WTC11 (cell line): ENCODE data around the gene SLC35F2. TPM values are rescaled to one million over a fixed set of nuclear protein-coding genes. Genes with fewer than 3 reads are reported as not detected.
"Not testable (repeated sequence)": the region's sequence is repeated elsewhere in the genome, so short reads cannot be mapped to it uniquely, and the experiment has no call there.

Experiments
- ATAC-seq: fragments of 200-7000 bp; cut with Tn5 transposase; 2 replicates; pipeline ENCODE4 v1.10.0; 2021; ENCODE audit warnings: mild to moderate bottlenecking, moderate library complexity
- CTCF ChIA-PET: fragments of 300-600 bp; sonication (Branson Sonifier 250); formaldehyde crosslinking; loops from one replicate; lab custom pipeline; 2021; ENCODE audit warnings: antibody characterized with exemption; lab: Charles Lee
- POLR2A ChIA-PET: fragments of 350-600 bp; sonication (Branson Sonifier 250); formaldehyde crosslinking; loops from one replicate; lab custom pipeline; 2021; ENCODE audit warnings: antibody characterized with exemption; lab: Charles Lee
- DNase-seq: peaks from one replicate; pipeline ENCODE4 v3.0.0; 2021; ENCODE audit warnings: low spot score
- H3K27ac Mint-ChIP-seq: 2 replicates; pipeline ENCODE4 v1.8.0; 2021; ENCODE audit warnings: mixed read lengths
- H3K27me3 Mint-ChIP-seq: 2 replicates; pipeline ENCODE4 v1.8.0; 2021; ENCODE audit warnings: low read depth, mild to moderate bottlenecking, moderate library complexity, mixed read lengths
- H3K36me3 Mint-ChIP-seq: 2 replicates; pipeline ENCODE4 v1.8.0; 2021; ENCODE audit warnings: mixed read lengths
- H3K4me1 Mint-ChIP-seq: 2 replicates; pipeline ENCODE4 v1.8.0; 2022; ENCODE audit warnings: mixed read lengths
- H3K4me3 Mint-ChIP-seq: 2 replicates; pipeline ENCODE4 v1.8.0; 2021; ENCODE audit warnings: mild to moderate bottlenecking, moderate library complexity, mixed read lengths
- H3K9me3 Mint-ChIP-seq: 2 replicates; pipeline ENCODE4 v1.8.0; 2021; ENCODE audit warnings: mixed read lengths
- ARID4B ChIP-seq: sonication (generic); formaldehyde crosslinking; IDR thresholded peaks from 2 replicates; pipeline ENCODE4 v1.8.0; 2023; ENCODE audit warnings: missing genetic modification reagents, mild to moderate bottlenecking, borderline replicate concordance
- ATF6 ChIP-seq: sonication (generic); formaldehyde crosslinking; IDR thresholded peaks from 2 replicates; pipeline ENCODE4 v1.8.1; 2023; ENCODE audit warnings: mild to moderate bottlenecking, missing genetic modification reagents
- CDX4 ChIP-seq: fragments of 250-450 bp; sonication (Bioruptor Pico); IDR thresholded peaks from 2 replicates; pipeline ENCODE4 v1.9.0; 2021; ENCODE audit warnings: moderate library complexity, mild to moderate bottlenecking, inconsistent platforms, borderline replicate concordance
- CREM ChIP-seq: sonication (generic); formaldehyde crosslinking; IDR thresholded peaks from 2 replicates; pipeline ENCODE4 v1.8.1; 2022; ENCODE audit warnings: mild to moderate bottlenecking, missing genetic modification reagents, moderate library complexity
- ERG ChIP-seq: fragments of 250-450 bp; sonication (Bioruptor Pico); IDR thresholded peaks from 2 replicates; pipeline ENCODE4 v1.8.0; 2021; ENCODE audit warnings: mild to moderate bottlenecking
- IRF1 ChIP-seq: sonication (generic); formaldehyde crosslinking; IDR thresholded peaks from 2 replicates; pipeline ENCODE4 v1.8.0; 2023; ENCODE audit warnings: missing genetic modification reagents
- JAZF1 ChIP-seq: fragments of 250-450 bp; sonication (Bioruptor Pico); IDR thresholded peaks from 2 replicates; pipeline ENCODE4 v1.9.0; 2021; ENCODE audit warnings: moderate library complexity, mild to moderate bottlenecking, inconsistent platforms
- MAX ChIP-seq: sonication (generic); formaldehyde crosslinking; IDR thresholded peaks from 2 replicates; pipeline ENCODE4 v1.8.0; 2022; ENCODE audit warnings: mild to moderate bottlenecking, missing genetic modification reagents
- NFYB ChIP-seq: sonication (generic); formaldehyde crosslinking; conservative IDR thresholded peaks from 2 replicates; pipeline ENCODE4 v1.8.0; 2022; ENCODE audit warnings: low read depth, missing genetic modification reagents
- NR2C2 ChIP-seq: sonication (generic); formaldehyde crosslinking; IDR thresholded peaks from 2 replicates; pipeline ENCODE4 v1.8.0; 2022; ENCODE audit warnings: mild to moderate bottlenecking, missing genetic modification reagents
- PRRX2 ChIP-seq: fragments of 250-450 bp; sonication (Bioruptor Pico); IDR thresholded peaks from 2 replicates; pipeline ENCODE4 v1.8.0; 2021; ENCODE audit warnings: mild to moderate bottlenecking
- SMAD4 ChIP-seq: sonication (generic); formaldehyde crosslinking; IDR thresholded peaks from 2 replicates; pipeline ENCODE4 v1.8.0; 2022; ENCODE audit warnings: mild to moderate bottlenecking, missing genetic modification reagents
- SP1 ChIP-seq: sonication (generic); formaldehyde crosslinking; conservative IDR thresholded peaks from 2 replicates; pipeline ENCODE4 v1.8.1; 2022; ENCODE audit warnings: missing genetic modification reagents
- STAT6 ChIP-seq: sonication (generic); formaldehyde crosslinking; conservative IDR thresholded peaks from 2 replicates; pipeline ENCODE4 v1.8.1; 2023; ENCODE audit warnings: mild to moderate bottlenecking, low read depth, missing genetic modification reagents, moderate library complexity
- USF2 ChIP-seq: sonication (generic); formaldehyde crosslinking; IDR thresholded peaks from 2 replicates; pipeline ENCODE4 v1.8.1; 2023; ENCODE audit warnings: mild to moderate bottlenecking, missing genetic modification reagents, moderate library complexity
- ZNF138 ChIP-seq: sonication (generic); formaldehyde crosslinking; conservative IDR thresholded peaks from 2 replicates; pipeline ENCODE4 v1.8.1; 2022; ENCODE audit warnings: mild to moderate bottlenecking, moderate library complexity, missing genetic modification reagents
- ZNF396 ChIP-seq: fragments of 250-450 bp; sonication (Bioruptor Pico); IDR thresholded peaks from 2 replicates; pipeline ENCODE4 v1.8.0; 2021; ENCODE audit warnings: mild to moderate bottlenecking, moderate library complexity, borderline replicate concordance
- ZNF671 ChIP-seq: fragments of 250-450 bp; sonication (Bioruptor Pico); IDR thresholded peaks from 2 replicates; pipeline ENCODE4 v1.8.0; 2021; ENCODE audit warnings: mild to moderate bottlenecking
- total RNA-seq: library from RNA; stranded (reverse); gene quantifications from 3 replicates; pipeline ENCODE4 v1.2.3, GENCODE V29; 2021

The SLC35F2 gene
- total RNA-seq, 1 experiment from 2014 or later = 27.1 TPM

GRCh38 chr11:107834995-107835394 is 23.6 kb downstream of the SLC35F2 start:
- Mint-ChIP-seq H3K4me1 (peaks cover 45% of the 10 kb centered on the region), H3K9me3 (no peaks in the 10 kb centered on the region), H3K27ac (no peak overlapping the region), H3K27me3 (peaks cover 43% of the 10 kb centered on the region), H3K4me3 (no peak overlapping the region), H3K36me3 (no peaks in the 10 kb centered on the region)
- TF ChIP-seq ERG (CRISPR knock-in tag) = no peak
- TF ChIP-seq ZNF396 (CRISPR knock-in tag) = no peak
- no peak for TF ChIP-seq USF2 (CRISPR knock-in tag)
- TF ChIP-seq ZNF138 (CRISPR knock-in tag) = no peak
- no peak for TF ChIP-seq NFYB
- no peak for TF ChIP-seq CREM (CRISPR knock-in tag)
- TF ChIP-seq MAX (CRISPR knock-in tag) = no peak
- no peak for TF ChIP-seq STAT6 (CRISPR knock-in tag)
- ATAC-seq (no peak), DNase-seq (no peak)
- POLR2A ChIA-PET = no interaction called here
- CTCF ChIA-PET = no interaction called here

- not testable (repeated sequence) for H3K27ac Mint-ChIP-seq
- ATAC-seq = peak; percentile 70
Measured at GRCh38 chr11:107833926-107834325, 24.7 kb downstream of the SLC35F2 start.

GRCh38 chr11:107830915-107831540 is 27.6 kb downstream of the SLC35F2 start:
- Mint-ChIP-seq H3K4me3 (no peak overlapping the region), H3K27ac (no peak overlapping the region), H3K4me1 (peaks cover 37% of the 10 kb centered on the region), H3K36me3 (no peaks in the 10 kb centered on the region), H3K9me3 (no peaks in the 10 kb centered on the region), H3K27me3 (peaks cover 37% of the 10 kb centered on the region)
- CTCF ChIA-PET = no interaction called here
- DNase-seq (no peak), ATAC-seq (no peak)
- POLR2A ChIA-PET = interaction anchor here (0.7 kb wide), 1 partner anchor 22 kb away, joined by 3 read pairs; no protein-coding TSS in a partner anchor
- TF ChIP-seq SP1 (CRISPR knock-in tag) = no peak
- no peak for TF ChIP-seq IRF1 (CRISPR knock-in tag)
- no peak for TF ChIP-seq ARID4B (CRISPR knock-in tag)
- no peak for TF ChIP-seq NR2C2 (CRISPR knock-in tag)
- no peak for TF ChIP-seq ZNF671 (CRISPR knock-in tag)
- TF ChIP-seq JAZF1 (CRISPR knock-in tag) = no peak
- TF ChIP-seq ATF6 (CRISPR knock-in tag) = no peak
- TF ChIP-seq PRRX2 = no peak
- TF ChIP-seq CDX4 (CRISPR knock-in tag) = no peak
- no peak for TF ChIP-seq ZNF396 (CRISPR knock-in tag)
- TF ChIP-seq SMAD4 (CRISPR knock-in tag) = no peak

More at GRCh38 chr11:107833926-107834325, 24.7 kb downstream of the SLC35F2 start:
- POLR2A ChIA-PET, H3K9me3 Mint-ChIP-seq, CTCF ChIA-PET, DNase-seq, H3K36me3 Mint-ChIP-seq: not testable (repeated sequence)
- H3K4me3 Mint-ChIP-seq = peak overlapping the region; percentile 32
- H3K4me1 Mint-ChIP-seq = peaks cover 45% of the 10 kb centered on the region
- H3K27me3 Mint-ChIP-seq = peaks cover 43% of the 10 kb centered on the region
